Vagina (tissue), 2 donors: Measurements from ENCODE around the gene PCNT.

Experiments used
- CTCF ChIP-seq, 3 experiments: fragments of 450-650 bp in 2 of 3; fragments of 200-600 bp in 1 of 3; sonication (generic) in 1 of 3; IDR thresholded peaks; one replicate each; pipeline ENCODE4 v1.5.1; 2017 to 2019; ENCODE audit warnings: antibody characterized with exemption in 3 of 3, mild to moderate bottlenecking in 2 of 3, moderate library complexity in 2 of 3
- POLR2A ChIP-seq, 2 donors: fragments of 450-650 bp; IDR thresholded peaks; one replicate each; pipeline ENCODE4 v1.6.1; 2017; ENCODE audit warnings: antibody characterized with exemption in 2 of 2, mild to moderate bottlenecking in 2 of 2, moderate library complexity in 2 of 2
- POLR2AphosphoS5 ChIP-seq, 2 donors: sonication (generic); formaldehyde crosslinking; IDR thresholded peaks; one replicate each; pipeline ENCODE4 v1.9.0; 2017; ENCODE audit warnings: antibody characterized with exemption in 2 of 2, mild to moderate bottlenecking in 2 of 2, low read depth in 1 of 2; ENCODE audit not compliant: insufficient read depth in 1 of 2

GRCh38 chr21:46329796-46330195 is 5.8 kb downstream of the PCNT start:
- no peak for TF ChIP-seq POLR2A (IDR thresholded peaks at IDR 0.05)
- no peak for TF ChIP-seq CTCF (IDR thresholded peaks at IDR 0.05)
- TF ChIP-seq POLR2AphosphoS5 (IDR thresholded peaks at IDR 0.05; ENCODE audit: insufficient read depth in 1 of 2, low read depth in 1 of 2) = no peak
